PC-3 (cell line): ENCODE measurements around the gene ATAD3A.
"Not testable (repeated sequence)": the region's sequence is repeated elsewhere in the genome, so short reads cannot be mapped to it uniquely, and the experiment has no call there.

Experiments
- EZH2 ChIP-seq: fragments of 300-600 bp; sonication (generic); IDR thresholded peaks from one replicate; pipeline ENCODE4 v1.6.1; 2017; ENCODE audit warnings: antibody characterized with exemption, mild to moderate bottlenecking, low read length; ENCODE audit not compliant: unreplicated experiment
- EZH2phosphoT487 ChIP-seq: fragments of 300-600 bp; sonication (generic); IDR thresholded peaks from 2 replicates; pipeline ENCODE4 v1.6.1; 2018; ENCODE audit warnings: mild to moderate bottlenecking, antibody characterized with exemption, low read length, borderline replicate concordance

GRCh38 chr1:1556961-1557360 lies 45.0 kb downstream of the ATAD3A start:
- TF ChIP-seq EZH2, EZH2phosphoT487: not testable (repeated sequence)
